ENCODE data around the gene NR5A2. TPM values are rescaled to one million over a fixed set of nuclear protein-coding genes. Genes with fewer than 3 reads are reported as not detected.

Gene NR5A2
- total RNA-seq, 2 donors from 2014 or later, result 1.7 to 2.1 TPM

GRCh38 chr1:200035397-200035955 lies 8.0 kb downstream of the NR5A2 start:
- no peak for DNase-seq
- intact Hi-C loops (cut with DNase I), result no loop called here
- no peak for ATAC-seq

- intact Hi-C loops (cut with DNase I), result no loop called here
- no peak for DNase-seq
- ATAC-seq, result no peak
These were observed 8.6 kb downstream of the NR5A2 start for GRCh38 chr1:200035956-200036618.

- ATAC-seq (no peak), DNase-seq (no peak)
- intact Hi-C loops (cut with DNase I), result no loop called here
These were observed 9.2 kb downstream of the NR5A2 start for GRCh38 chr1:200036619-200037270.

GRCh38 chr1:200037501-200037900 lies 10.0 kb downstream of the NR5A2 start:
- no peak for ATAC-seq
- intact Hi-C loops (cut with DNase I), result no loop called here
- no peak for DNase-seq

GRCh38 chr1:200037904-200038303 lies 10.4 kb downstream of the NR5A2 start:
- ATAC-seq (no peak), DNase-seq (no peak)
- intact Hi-C loops (cut with DNase I), result no loop called here

- intact Hi-C loops (cut with DNase I), result no loop called here
- DNase-seq (no peak), ATAC-seq (no peak)
These were observed 10.9 kb downstream of the NR5A2 start for GRCh38 chr1:200038325-200038980.

GRCh38 chr1:200038981-200039848 lies 11.7 kb downstream of the NR5A2 start:
- ATAC-seq (peak; percentile 33 to 62), DNase-seq (peak; percentile 37)
- intact Hi-C loops (cut with DNase I), result no loop called here

GRCh38 chr1:200039849-200040474 lies 12.5 kb downstream of the NR5A2 start:
- intact Hi-C loops (cut with DNase I), result no loop called here
- no peak for ATAC-seq
- no peak for DNase-seq

GRCh38 chr1:200040481-200041138 lies 13.1 kb downstream of the NR5A2 start:
- DNase-seq (no peak), ATAC-seq (peak in 1 of 2 donors; percentile 23)
- intact Hi-C loops (cut with DNase I), result no loop called here

- ATAC-seq (no peak), DNase-seq (no peak)
- intact Hi-C loops (cut with DNase I), result no loop called here
These were observed 14.0 kb downstream of the NR5A2 start for GRCh38 chr1:200041337-200042118.

- intact Hi-C loops (cut with DNase I), result no loop called here
- ATAC-seq, result no peak
These were observed 14.6 kb downstream of the NR5A2 start for GRCh38 chr1:200042119-200042551.

GRCh38 chr1:200042552-200043335 lies 15.2 kb downstream of the NR5A2 start:
- DNase-seq, result no peak
- ATAC-seq, result no peak
- intact Hi-C loops (cut with DNase I), result no loop called here

More at GRCh38 chr1:200042119-200042551, 14.6 kb downstream of the NR5A2 start:
- no peak for DNase-seq

- ATAC-seq, result no peak
- intact Hi-C loops (cut with DNase I), result no loop called here
These were observed 15.8 kb downstream of the NR5A2 start for GRCh38 chr1:200043336-200043668.

GRCh38 chr1:200046115-200046514 lies 18.6 kb downstream of the NR5A2 start:
- DNase-seq (no peak), ATAC-seq (no peak)
- intact Hi-C loops (cut with DNase I), result no loop called here

More at GRCh38 chr1:200043336-200043668, 15.8 kb downstream of the NR5A2 start:
- no peak for DNase-seq

- DNase-seq (no peak), ATAC-seq (no peak)
- intact Hi-C loops (cut with DNase I), result no loop called here
These were observed 20.7 kb downstream of the NR5A2 start for GRCh38 chr1:200048244-200048643.

- no peak for DNase-seq
- no peak for ATAC-seq
- intact Hi-C loops (cut with DNase I), result no loop called here
These were observed 22.3 kb downstream of the NR5A2 start for GRCh38 chr1:200049810-200050209.

GRCh38 chr1:200051620-200052019 lies 24.1 kb downstream of the NR5A2 start:
- DNase-seq, result no peak
- intact Hi-C loops (cut with DNase I), result no loop called here

More at GRCh38 chr1:200051620-200052019, 24.1 kb downstream of the NR5A2 start:
- ATAC-seq, result no peak
